Endodermal cell (in vitro differentiated cells): Measurements from ENCODE around the gene VIL1. TPM values are rescaled to one million over a fixed set of nuclear protein-coding genes. Genes with fewer than 3 reads are reported as not detected.

ENCODE experiments used
- DNase-seq: peaks from one replicate; pipeline ENCODE4 v3.0.0-alpha.2; 2017
- H3K27ac ChIP-seq: 2 replicates; pipeline ENCODE4 v1.5.1; 2013; ENCODE audit warnings: mild to moderate bottlenecking, low read depth, low read length, moderate library complexity
- H3K27me3 ChIP-seq: 2 replicates; pipeline ENCODE4 v1.6.1; 2013; ENCODE audit warnings: mild to moderate bottlenecking, low read length, moderate library complexity; ENCODE audit not compliant: insufficient read depth, control insufficient read depth, poor library complexity, severe bottlenecking
- H3K36me3 ChIP-seq: 2 replicates; pipeline ENCODE4 v1.7.0; 2013; ENCODE audit warnings: mild to moderate bottlenecking, low read length, moderate library complexity; ENCODE audit not compliant: control insufficient read depth, insufficient read depth
- H3K4me1 ChIP-seq: one replicate; pipeline ENCODE4 v1.7.0; 2013; ENCODE audit warnings: low read length; ENCODE audit not compliant: control insufficient read depth, insufficient read depth
- H3K4me3 ChIP-seq: 2 replicates; pipeline ENCODE4 v1.5.1; 2013; ENCODE audit warnings: mild to moderate bottlenecking, low read length, moderate library complexity
- H3K9ac ChIP-seq: 2 replicates; pipeline ENCODE4 v1.6.1; 2013; ENCODE audit warnings: mild to moderate bottlenecking, low read length, moderate library complexity; ENCODE audit not compliant: poor library complexity, severe bottlenecking; ENCODE audit errors: extremely low read depth
- H3K9me3 ChIP-seq: 2 replicates; pipeline ENCODE4 v1.6.1; 2013; ENCODE audit warnings: mild to moderate bottlenecking, low read length, moderate library complexity; ENCODE audit not compliant: control insufficient read depth
- H3K27ac Mint-ChIP-seq: 2 replicates; pipeline ENCODE4 v1.8.0; 2020; ENCODE audit warnings: mixed read lengths
- H3K27me3 Mint-ChIP-seq: 2 replicates; pipeline ENCODE4 v1.8.0; 2021; ENCODE audit warnings: mild to moderate bottlenecking, mixed read lengths; ENCODE audit not compliant: insufficient read depth
- H3K36me3 Mint-ChIP-seq: 2 replicates; pipeline ENCODE4 v1.8.0; 2020; ENCODE audit warnings: low read depth, mixed read lengths
- H3K4me1 Mint-ChIP-seq: 2 replicates; pipeline ENCODE4 v1.8.0; 2020; ENCODE audit warnings: mixed read lengths
- H3K4me3 Mint-ChIP-seq: 2 replicates; pipeline ENCODE4 v1.8.0; 2020; ENCODE audit warnings: mild to moderate bottlenecking, moderate library complexity, mixed read lengths
- H3K9me3 Mint-ChIP-seq: 2 replicates; pipeline ENCODE4 v1.8.0; 2020; ENCODE audit warnings: mild to moderate bottlenecking, mixed read lengths
- CTCF ChIP-seq: fragments of 200-600 bp; sonication (generic); conservative IDR thresholded peaks from 2 replicates; pipeline ENCODE4 v1.5.0; 2021; ENCODE audit warnings: antibody characterized with exemption, mild to moderate bottlenecking
- WGBS, 2 experiments: methylation state at CpG; one replicate each; pipeline versions ENCODE4 v1.1.5 to v1.1.7; 2013; ENCODE audit warnings: missing lambda C conversion rate in 2 of 2, mixed read lengths in 1 of 2; ENCODE audit not compliant: insufficient coverage in 1 of 2, insufficient read length in 1 of 2; 5-methylcytosine and 5-hydroxymethylcytosine counted together
- total RNA-seq, 2 donors: library from RNA; stranded (reverse); fragmentation: NEBNext Ultra II Directional in 1 of 2; extraction: Animal tissue kit (Norgen Biotek cat#: 25700) in 1 of 2; gene quantifications; 2 replicates in 1 of 2; 3 replicates in 1 of 2; pipeline ENCODE4 v1.2.1, GENCODE V29; 2021

The VIL1 gene
- total RNA-seq, 2 donors from 2014 or later: 70.2 to 83.1 TPM

DNA sequence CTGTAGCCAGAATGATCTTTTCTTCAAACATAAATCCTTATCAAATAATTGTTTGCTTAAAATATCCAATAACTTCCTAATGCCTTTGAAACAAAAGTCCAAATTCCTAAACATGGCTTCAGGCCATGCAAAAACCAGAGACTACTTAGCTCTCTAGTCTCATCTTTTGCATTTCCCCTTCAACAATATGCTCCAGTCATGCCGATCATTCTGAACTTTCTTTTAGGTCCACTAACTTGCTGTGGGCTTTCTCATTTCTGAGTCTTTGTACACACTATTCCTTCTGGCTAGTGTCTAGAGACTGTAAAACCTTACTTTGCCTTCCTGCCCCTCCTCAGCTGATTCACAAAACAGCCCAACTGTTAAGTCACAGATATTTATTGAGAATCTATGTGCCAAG lies 51.5 kb downstream of the VIL1 start:
- TF ChIP-seq CTCF: no peak
- Histone ChIP-seq H3K9me3 (no peaks in the 10 kb centered on the region), H3K27me3 (no peaks in the 10 kb centered on the region), H3K27ac (no peak overlapping the region), H3K4me1 (no peaks in the 10 kb centered on the region), H3K9ac (no peak overlapping the region), H3K4me3 (no peak overlapping the region), H3K36me3 (peaks cover 45% of the 10 kb centered on the region)
- H3K4me1 Mint-ChIP-seq: no peaks in the 10 kb centered on the region
- no peak overlapping the region for H3K27ac Mint-ChIP-seq
- WGBS, 2 experiments: 0% methylated on average over 1 of the region's 1 CpG
- no peak overlapping the region for H3K4me3 Mint-ChIP-seq
- H3K27me3 Mint-ChIP-seq: no peaks in the 10 kb centered on the region
- DNase-seq: no peak
- peaks cover 39% of the 10 kb centered on the region for H3K36me3 Mint-ChIP-seq
- H3K9me3 Mint-ChIP-seq: no peaks in the 10 kb centered on the region

DNA sequence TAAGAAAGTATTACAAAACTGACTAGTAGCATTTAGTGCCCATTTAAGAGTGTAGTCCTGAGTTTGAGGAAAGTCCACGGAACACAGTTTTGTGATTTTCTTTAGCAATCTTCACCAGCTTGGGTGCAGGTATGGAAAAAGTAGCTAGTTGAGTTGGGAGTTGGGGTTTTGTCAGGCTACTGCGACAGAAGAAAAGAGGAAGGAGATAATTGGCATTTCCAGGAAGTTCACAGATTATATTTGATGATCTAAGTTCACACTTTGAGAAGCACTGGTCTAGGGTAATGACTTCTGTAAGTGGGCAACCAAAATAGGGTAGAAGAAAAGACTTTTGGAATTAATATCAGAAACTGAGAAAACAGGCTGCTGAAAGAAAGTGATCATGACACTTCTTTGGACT lies 52.1 kb downstream of the VIL1 start:
- DNase-seq: no peak
- Mint-ChIP-seq H3K27me3 (no peaks in the 10 kb centered on the region), H3K9me3 (no peaks in the 10 kb centered on the region), H3K27ac (no peak overlapping the region), H3K36me3 (peaks cover 34% of the 10 kb centered on the region), H3K4me1 (no peaks in the 10 kb centered on the region), H3K4me3 (no peak overlapping the region)
- H3K4me3 ChIP-seq: no peak overlapping the region
- no peaks in the 10 kb centered on the region for H3K4me1 ChIP-seq
- 96 to 97% methylated on average over 2 of the region's 2 CpGs for WGBS, 2 experiments
- peaks cover 39% of the 10 kb centered on the region for H3K36me3 ChIP-seq
- no peaks in the 10 kb centered on the region for H3K9me3 ChIP-seq
- no peaks in the 10 kb centered on the region for H3K27me3 ChIP-seq
- H3K27ac ChIP-seq: no peak overlapping the region
- H3K9ac ChIP-seq: no peak overlapping the region
- TF ChIP-seq CTCF: no peak

GRCh38 chr2:218471982-218472381 lies 53.1 kb downstream of the VIL1 start:
- Mint-ChIP-seq H3K27me3 (no peaks in the 10 kb centered on the region), H3K27ac (no peak overlapping the region), H3K36me3 (peaks cover 38% of the 10 kb centered on the region), H3K4me1 (no peaks in the 10 kb centered on the region), H3K9me3 (no peaks in the 10 kb centered on the region), H3K4me3 (no peak overlapping the region)
- no peak overlapping the region for H3K4me3 ChIP-seq
- WGBS, 2 experiments: 93 to 97% methylated on average over 3 to 5 of the region's 5 CpGs
- H3K4me1 ChIP-seq: no peaks in the 10 kb centered on the region
- no peak overlapping the region for H3K9ac ChIP-seq
- DNase-seq: no peak
- TF ChIP-seq CTCF: no peak
- H3K36me3 ChIP-seq: peaks cover 48% of the 10 kb centered on the region
- H3K9me3 ChIP-seq: no peaks in the 10 kb centered on the region
- no peak overlapping the region for H3K27ac ChIP-seq
- no peaks in the 10 kb centered on the region for H3K27me3 ChIP-seq
